Medulla oblongata (tissue), 1 donor: ENCODE results near the gene SERPINA3.
A peak's percentile ranks its signal among the peaks of the same experiment; 100 is the strongest.
"Not testable (repeated sequence)": the region's sequence is repeated elsewhere in the genome, so short reads cannot be mapped to it uniquely, and the experiment has no call there.

Source experiments
- DNase-seq: peaks from one replicate; pipeline ENCODE4 v3.0.0-alpha.2; 2015; ENCODE audit errors: extremely low spot score

The SERPINA3 gene

GRCh38 chr14:94612174-94612573 is at the start of gene SERPINA3:
Gene SERPINA3, plus strand, starts transcription at chr14:94612391. Its CDS starts 2,051 bp downstream, at chr14:94614442.
- DNase-seq: peak; percentile 24

- DNase-seq: no peak
Observed at GRCh38 chr14:94562941-94563883, 49.0 kb upstream of the SERPINA3 start.

- DNase-seq: no peak
Observed at GRCh38 chr14:94564381-94564780, 47.8 kb upstream of the SERPINA3 start.

- no peak for DNase-seq
Observed at GRCh38 chr14:94568186-94568585, 44.0 kb upstream of the SERPINA3 start.

- no peak for DNase-seq
Observed at GRCh38 chr14:94569381-94570001, 42.7 kb upstream of the SERPINA3 start.

- no peak for DNase-seq
Observed at GRCh38 chr14:94570002-94570400, 42.2 kb upstream of the SERPINA3 start.

- no peak for DNase-seq
Observed at GRCh38 chr14:94570440-94570839, 41.8 kb upstream of the SERPINA3 start.

GRCh38 chr14:94571395-94571794 is 40.8 kb upstream of the SERPINA3 start:
- peak; percentile 44 for DNase-seq

GRCh38 chr14:94571950-94572349 is 40.2 kb upstream of the SERPINA3 start:
- DNase-seq: peak; percentile 30

- no peak for DNase-seq
Observed at GRCh38 chr14:94572637-94573303, 39.4 kb upstream of the SERPINA3 start.

- no peak for DNase-seq
Observed at GRCh38 chr14:94573475-94574277, 38.5 kb upstream of the SERPINA3 start.

GRCh38 chr14:94574336-94574735 is 37.9 kb upstream of the SERPINA3 start:
- DNase-seq: no peak

- no peak for DNase-seq
Observed at GRCh38 chr14:94575730-94576585, 36.2 kb upstream of the SERPINA3 start.

- DNase-seq: not testable (repeated sequence)
Observed at GRCh38 chr14:94577472-94577871, 34.7 kb upstream of the SERPINA3 start.

GRCh38 chr14:94578712-94579111 is 33.5 kb upstream of the SERPINA3 start:
- DNase-seq: no peak

GRCh38 chr14:94581127-94581999 is 30.8 kb upstream of the SERPINA3 start, which contains the start of gene SERPINA5:
Gene SERPINA5, plus strand, starts transcription at chr14:94581426. Its CDS starts 5,937 bp downstream, at chr14:94587363.
- DNase-seq: no peak

GRCh38 chr14:94582199-94582750 is 29.9 kb upstream of the SERPINA3 start:
- no peak for DNase-seq

GRCh38 chr14:94582851-94583250 is 29.3 kb upstream of the SERPINA3 start:
- no peak for DNase-seq

GRCh38 chr14:94583557-94583956 is 28.6 kb upstream of the SERPINA3 start:
- DNase-seq: no peak
